ENCODE measurements around the gene NEK4. TPM values are rescaled to one million over a fixed set of nuclear protein-coding genes. Genes with fewer than 3 reads are reported as not detected.

Gene NEK4
- total RNA-seq, 6 experiments from 2014 or later: 19.9 to 25.0 (median 21.7) TPM

DNA sequence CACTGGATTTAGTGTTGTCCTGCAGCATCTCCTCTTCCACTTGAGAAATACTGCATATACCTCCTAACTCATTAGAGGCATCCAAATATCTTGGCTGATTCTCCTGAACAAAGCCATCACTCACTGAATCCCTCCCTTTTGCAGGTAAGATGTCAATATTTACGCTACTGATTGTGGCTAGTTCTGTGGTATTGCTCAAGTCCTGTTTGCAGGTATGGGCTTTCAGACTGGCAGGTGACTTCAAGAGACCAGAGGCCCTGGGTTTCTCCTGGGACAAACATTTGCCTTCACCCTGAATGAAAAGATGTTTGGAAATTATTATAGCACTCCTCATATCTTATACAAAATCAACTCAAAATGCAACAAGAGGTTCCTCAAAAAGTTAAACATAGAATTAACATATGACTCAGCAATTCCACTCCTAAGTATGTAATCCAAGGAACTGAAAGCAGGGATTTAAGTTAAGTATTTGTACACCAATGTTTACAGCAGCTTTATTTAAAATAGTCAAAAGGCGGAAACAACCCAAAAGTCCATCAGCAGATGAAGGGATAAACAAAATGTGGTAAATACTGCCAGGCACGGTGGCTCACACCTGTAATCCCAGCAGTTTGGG is 18.6 kb downstream of the NEK4 start:
- H3K27me3 Mint-ChIP-seq (ENCODE audit: insufficient read depth): no peaks in the 10 kb centered on the region; the same call in none of the 2 replicates
- H3K36me3 Mint-ChIP-seq (ENCODE audit: low read depth): peaks cover 37% of the 10 kb centered on the region
- no peak overlapping the region for H3K4me3 Mint-ChIP-seq
- H3K4me1 Mint-ChIP-seq (ENCODE audit: low read depth): peaks cover 15% of the 10 kb centered on the region
- no peak for DNase-seq
- no peaks in the 10 kb centered on the region for H3K9me3 Mint-ChIP-seq
- TF ChIP-seq, protein P1, sequence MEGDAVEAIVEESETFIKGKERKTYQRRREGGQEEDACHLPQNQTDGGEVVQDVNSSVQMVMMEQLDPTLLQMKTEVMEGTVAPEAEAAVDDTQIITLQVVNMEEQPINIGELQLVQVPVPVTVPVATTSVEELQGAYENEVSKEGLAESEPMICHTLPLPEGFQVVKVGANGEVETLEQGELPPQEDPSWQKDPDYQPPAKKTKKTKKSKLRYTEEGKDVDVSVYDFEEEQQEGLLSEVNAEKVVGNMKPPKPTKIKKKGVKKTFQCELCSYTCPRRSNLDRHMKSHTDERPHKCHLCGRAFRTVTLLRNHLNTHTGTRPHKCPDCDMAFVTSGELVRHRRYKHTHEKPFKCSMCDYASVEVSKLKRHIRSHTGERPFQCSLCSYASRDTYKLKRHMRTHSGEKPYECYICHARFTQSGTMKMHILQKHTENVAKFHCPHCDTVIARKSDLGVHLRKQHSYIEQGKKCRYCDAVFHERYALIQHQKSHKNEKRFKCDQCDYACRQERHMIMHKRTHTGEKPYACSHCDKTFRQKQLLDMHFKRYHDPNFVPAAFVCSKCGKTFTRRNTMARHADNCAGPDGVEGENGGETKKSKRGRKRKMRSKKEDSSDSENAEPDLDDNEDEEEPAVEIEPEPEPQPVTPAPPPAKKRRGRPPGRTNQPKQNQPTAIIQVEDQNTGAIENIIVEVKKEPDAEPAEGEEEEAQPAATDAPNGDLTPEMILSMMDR (IDR thresholded peaks at IDR 0.05): no peak
- peak overlapping the region; percentile 81 for H3K27ac Mint-ChIP-seq

DNA sequence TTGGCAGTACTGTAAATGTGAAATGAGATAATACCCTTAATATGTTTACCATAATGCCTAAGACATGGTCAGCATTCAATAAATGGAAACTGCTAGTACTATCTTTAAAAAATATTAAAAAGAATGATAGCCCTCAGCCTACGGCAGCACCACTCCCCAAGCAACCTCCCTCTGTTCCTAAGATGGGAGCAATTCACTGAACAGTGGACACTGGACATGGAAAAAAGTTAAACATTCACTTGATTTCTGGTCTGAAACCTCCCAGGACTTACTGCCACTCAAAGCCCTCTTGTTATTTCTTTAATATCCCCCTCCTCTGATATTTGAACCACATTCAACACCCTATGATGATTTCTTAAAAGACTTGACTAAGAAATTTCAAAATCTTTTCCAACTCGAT is 27.0 kb downstream of the NEK4 start:
- Mint-ChIP-seq H3K9me3 (no peaks in the 10 kb centered on the region), H3K27ac (no peak overlapping the region), H3K4me3 (no peak overlapping the region), H3K4me1 (ENCODE audit: low read depth) (no peaks in the 10 kb centered on the region), H3K36me3 (ENCODE audit: low read depth) (peaks cover 23% of the 10 kb centered on the region; the same call in 1 of the 2 replicates), H3K27me3 (ENCODE audit: insufficient read depth) (peaks cover 1% of the 10 kb centered on the region; the same call in 1 of the 2 replicates)
- TF ChIP-seq, protein P1 (IDR thresholded peaks at IDR 0.05): no peak
- DNase-seq: no peak

DNA sequence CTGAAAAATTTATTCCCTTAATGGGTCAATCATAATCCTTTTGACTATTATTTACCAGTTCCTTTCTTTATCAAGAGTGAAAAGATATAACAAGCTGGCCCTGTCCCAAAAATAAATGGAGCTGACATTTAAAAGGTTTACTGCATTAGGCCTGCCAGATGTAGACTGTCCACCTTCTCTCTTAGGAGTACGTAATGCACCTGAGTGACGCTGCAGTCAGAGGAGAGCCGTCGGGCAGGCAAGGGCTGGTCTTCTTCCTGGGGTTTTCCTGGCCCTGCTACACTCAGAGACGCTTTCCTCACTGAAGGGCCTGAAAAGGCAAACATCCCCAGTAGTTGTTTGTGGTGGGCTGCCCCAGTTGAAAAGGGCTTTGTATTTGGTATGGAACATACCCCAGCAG is 27.6 kb downstream of the NEK4 start:
- no peak overlapping the region for H3K27ac Mint-ChIP-seq
- H3K27me3 Mint-ChIP-seq (ENCODE audit: insufficient read depth): peaks cover 1% of the 10 kb centered on the region; the same call in 1 of the 2 replicates
- H3K9me3 Mint-ChIP-seq: no peaks in the 10 kb centered on the region
- TF ChIP-seq, protein P1 (IDR thresholded peaks at IDR 0.05): no peak
- no peak for DNase-seq
- peaks cover 18% of the 10 kb centered on the region; the same call in 1 of the 2 replicates for H3K36me3 Mint-ChIP-seq (ENCODE audit: low read depth)
- H3K4me3 Mint-ChIP-seq: no peak overlapping the region
- H3K4me1 Mint-ChIP-seq (ENCODE audit: low read depth): no peaks in the 10 kb centered on the region

DNA sequence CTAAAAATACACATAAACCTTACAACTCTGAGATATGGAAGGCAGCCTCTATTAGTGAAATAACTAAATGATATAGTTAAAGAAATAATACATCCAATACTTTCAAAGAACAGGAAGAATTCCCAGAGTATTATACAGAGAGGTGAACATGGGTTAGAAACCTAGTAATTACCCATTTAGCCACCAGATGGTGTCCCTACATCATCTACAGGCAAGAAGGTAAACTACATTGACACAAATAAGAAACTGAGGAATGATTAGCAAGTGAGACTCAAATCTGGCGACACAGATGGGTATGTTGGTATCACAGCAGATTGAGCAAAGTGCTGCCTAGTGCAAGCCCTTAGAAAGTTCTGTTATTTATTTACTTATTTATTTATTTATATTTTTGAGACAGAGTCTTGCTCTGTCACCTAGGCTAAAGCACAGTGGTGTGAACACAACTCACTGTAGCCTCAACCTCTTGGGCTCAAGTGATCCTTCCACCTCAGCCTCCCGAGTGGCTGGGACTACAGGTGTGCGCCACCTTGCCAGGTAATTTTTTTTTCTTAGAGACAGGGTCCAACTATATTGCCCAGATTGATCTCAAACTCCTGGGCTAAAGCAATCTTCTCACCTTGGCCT is 28.2 kb downstream of the NEK4 start:
- Mint-ChIP-seq H3K36me3 (ENCODE audit: low read depth) (peaks cover 18% of the 10 kb centered on the region; the same call in 1 of the 2 replicates), H3K4me3 (no peak overlapping the region), H3K4me1 (ENCODE audit: low read depth) (no peaks in the 10 kb centered on the region), H3K9me3 (no peaks in the 10 kb centered on the region), H3K27me3 (ENCODE audit: insufficient read depth) (peaks cover 1% of the 10 kb centered on the region; the same call in 1 of the 2 replicates), H3K27ac (no peak overlapping the region)
- peak; percentile 8 for DNase-seq
- TF ChIP-seq, protein P1 (IDR thresholded peaks at IDR 0.05): peak; percentile 80

DNA sequence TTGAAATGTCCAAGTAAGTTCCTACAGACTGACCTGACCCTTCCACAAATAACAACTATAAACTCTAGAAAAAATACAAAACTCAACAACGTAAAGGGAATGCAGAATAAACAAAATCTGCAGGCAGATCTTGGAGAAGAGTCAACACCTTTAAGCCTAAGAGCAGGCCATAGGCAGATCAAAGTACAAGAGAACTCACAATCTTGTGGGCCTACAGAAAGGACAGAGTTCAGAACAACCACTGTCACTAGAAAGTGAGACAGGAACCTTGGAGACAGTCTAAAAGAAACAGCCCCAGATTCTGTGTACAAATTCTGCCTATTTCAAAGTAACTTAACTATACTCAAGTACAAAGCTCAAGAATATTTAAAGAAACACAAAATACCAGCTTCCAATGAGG is 31.0 kb downstream of the NEK4 start:
- H3K9me3 Mint-ChIP-seq: peaks cover 2% of the 10 kb centered on the region; the same call in 1 of the 2 replicates
- no peak overlapping the region for H3K4me3 Mint-ChIP-seq
- H3K27ac Mint-ChIP-seq: no peak overlapping the region
- peaks cover 26% of the 10 kb centered on the region for H3K36me3 Mint-ChIP-seq (ENCODE audit: low read depth)
- TF ChIP-seq, protein P1 (IDR thresholded peaks at IDR 0.05): no peak
- no peaks in the 10 kb centered on the region for H3K4me1 Mint-ChIP-seq (ENCODE audit: low read depth)
- no peak for DNase-seq
- peaks cover 1% of the 10 kb centered on the region; the same call in 1 of the 2 replicates for H3K27me3 Mint-ChIP-seq (ENCODE audit: insufficient read depth)

All from HFFc6 (cell line).